IMR-90 (cell line): ENCODE results near the gene FOXP1. TPM values are rescaled to one million over a fixed set of nuclear protein-coding genes. Genes with fewer than 3 reads are reported as not detected.
A peak's percentile ranks its signal among the peaks of the same experiment; 100 is the strongest.

Experiments
- ATAC-seq: fragments of 200-7000 bp; cut with Tn5 transposase; 2 replicates; pipeline ENCODE4 v1.9.1; 2020; ENCODE audit warnings: low read depth, mild to moderate bottlenecking, moderate library complexity
- BruUV-seq: library from RNA; stranded (reverse); fragments of 400-500 nt; replicated peaks from 2 replicates; lab custom pipeline; 2021; lab: Mats Ljungman, UMichigan
- CTCF ChIA-PET: fragments of 300-600 bp; formaldehyde crosslinking; extraction: SDS; loops from one replicate; lab custom pipeline; 2021; ENCODE audit warnings: antibody characterized with exemption; lab: Yijun Ruan, JAX
- POLR2A ChIA-PET: fragments of 300-600 bp; sonication (Branson Sonifier 250); formaldehyde crosslinking; loops from one replicate; lab custom pipeline; 2022; ENCODE audit warnings: antibody characterized with exemption; ENCODE audit not compliant: unreplicated experiment; lab: Charles Lee
- DNase-seq: peaks from one replicate; pipeline ENCODE4 v3.0.0; 2013
- H2AFZ ChIP-seq: replicated peaks from 2 replicates; pipeline ENCODE3; 2013; ENCODE audit warnings: low read length, mild to moderate bottlenecking; ENCODE audit not compliant: poor library complexity
- H2AK5ac ChIP-seq: 2 replicates; pipeline ENCODE4 v1.6.1; 2013; ENCODE audit warnings: low read depth, low read length, inconsistent platforms
- H2AK9ac ChIP-seq: replicated peaks from 2 replicates; pipeline ENCODE3; 2013; ENCODE audit warnings: mild to moderate bottlenecking, low read depth, low read length, moderate library complexity; ENCODE audit not compliant: poor library complexity
- H2BK120ac ChIP-seq: 2 replicates; pipeline ENCODE4 v1.6.1; 2013; ENCODE audit warnings: low read depth, low read length, inconsistent platforms
- H2BK15ac ChIP-seq: 3 replicates; pipeline ENCODE4 v1.6.1; 2013; ENCODE audit warnings: low read depth, low read length, inconsistent platforms
- H2BK20ac ChIP-seq: 2 replicates; pipeline ENCODE4 v1.6.1; 2013; ENCODE audit warnings: low read depth, mild to moderate bottlenecking, inconsistent platforms, low read length, moderate library complexity
- H2BK5ac ChIP-seq: 2 replicates; pipeline ENCODE4 v1.6.1; 2013; ENCODE audit warnings: mild to moderate bottlenecking, low read depth, low read length, inconsistent platforms; ENCODE audit not compliant: poor library complexity, severe bottlenecking
- H3K14ac ChIP-seq: replicated peaks from 2 replicates; pipeline ENCODE4 v1.6.1; 2013; ENCODE audit warnings: low read depth, low read length, inconsistent platforms
- H3K18ac ChIP-seq: 2 replicates; pipeline ENCODE4 v1.6.1; 2013; ENCODE audit warnings: low read depth, low read length, control low read depth
- H3K23ac ChIP-seq: 2 replicates; pipeline ENCODE4 v1.6.1; 2013; ENCODE audit warnings: low read depth, low read length, inconsistent platforms
- H3K27ac ChIP-seq: 2 replicates; pipeline ENCODE4 v1.5.1; 2013; ENCODE audit warnings: mild to moderate bottlenecking, control low read depth, low read length; ENCODE audit not compliant: insufficient read depth
- H3K27me3 ChIP-seq: 2 replicates; pipeline ENCODE4 v1.6.1; 2013; ENCODE audit warnings: low read length; ENCODE audit not compliant: control insufficient read depth, insufficient read depth
- H3K36me3 ChIP-seq: 2 replicates; pipeline ENCODE4 v1.6.1; 2013; ENCODE audit warnings: low read length, mixed read lengths; ENCODE audit not compliant: control insufficient read depth, insufficient read depth
- H3K4ac ChIP-seq: 2 replicates; pipeline ENCODE4 v1.6.1; 2013; ENCODE audit warnings: low read depth, low read length, inconsistent platforms
- H3K4me1 ChIP-seq: 2 replicates; pipeline ENCODE4 v1.6.1; 2013; ENCODE audit warnings: low read length, mixed read lengths; ENCODE audit not compliant: control insufficient read depth, insufficient read depth
- H3K4me2 ChIP-seq: 2 replicates; pipeline ENCODE4 v1.6.1; 2013; ENCODE audit warnings: low read depth, mild to moderate bottlenecking, control low read depth, low read length, moderate library complexity
- H3K4me3 ChIP-seq: 2 replicates; pipeline ENCODE4 v1.5.1; 2013; ENCODE audit warnings: low read depth, mild to moderate bottlenecking, control low read depth, low read length, moderate library complexity; ENCODE audit not compliant: insufficient read depth
- H3K56ac ChIP-seq: 2 replicates; pipeline ENCODE4 v1.6.1; 2013; ENCODE audit warnings: low read length, inconsistent platforms; ENCODE audit not compliant: insufficient read depth; ENCODE audit errors: extremely low read depth
- H3K79me1 ChIP-seq, 2 experiments: 2 replicates each; pipeline ENCODE4 v1.6.1; 2013; ENCODE audit warnings: low read length in 2 of 2, inconsistent platforms in 1 of 2, low read depth in 1 of 2
- H3K9ac ChIP-seq: 2 replicates; pipeline ENCODE4 v1.6.1; 2013; ENCODE audit warnings: low read depth, low read length, control low read depth
- H3K9me1 ChIP-seq: 2 replicates; pipeline ENCODE4 v1.6.1; 2013; ENCODE audit warnings: low read length, inconsistent platforms; ENCODE audit not compliant: insufficient read depth
- H3K9me3 ChIP-seq: 2 replicates; pipeline ENCODE4 v1.6.1; 2013; ENCODE audit warnings: low read length; ENCODE audit not compliant: control insufficient read depth, insufficient read depth
- H4K20me1 ChIP-seq: 2 replicates; pipeline ENCODE4 v1.6.1; 2013; ENCODE audit warnings: low read length, inconsistent platforms; ENCODE audit not compliant: insufficient read depth
- H4K5ac ChIP-seq: 2 replicates; pipeline ENCODE4 v1.6.1; 2013; ENCODE audit warnings: mild to moderate bottlenecking, low read depth, low read length, control low read depth
- H4K8ac ChIP-seq, 2 experiments: 2 replicates each; pipeline ENCODE4 v1.6.1; 2013; ENCODE audit warnings: low read depth in 2 of 2, low read length in 2 of 2, control low read depth in 1 of 2, inconsistent platforms in 1 of 2
- H4K91ac ChIP-seq: 2 replicates; pipeline ENCODE4 v1.6.1; 2013; ENCODE audit warnings: low read depth, low read length, inconsistent platforms; ENCODE audit not compliant: insufficient read depth
- BHLHE40 ChIP-seq: fragments of 150-350 bp; IDR thresholded peaks from 2 replicates; pipeline ENCODE4 v1.6.1; 2016; ENCODE audit warnings: mild to moderate bottlenecking, low read depth, low read length
- CEBPB ChIP-seq: IDR thresholded peaks from 2 replicates; pipeline ENCODE4 v1.6.1; 2012; ENCODE audit warnings: low read depth, low read length, improper control_type of control experiment
- CHD1 ChIP-seq: IDR thresholded peaks from 2 replicates; pipeline ENCODE4 v1.6.1; 2012; ENCODE audit warnings: low read depth, low read length, improper control_type of control experiment
- CTCF ChIP-seq: conservative IDR thresholded peaks from 2 replicates; pipeline ENCODE4 v1.5.1; 2012; ENCODE audit warnings: mild to moderate bottlenecking, low read depth, low read length, improper control_type of control experiment
- ELK1 ChIP-seq: fragments of 150-350 bp; IDR thresholded peaks from 2 replicates; pipeline ENCODE4 v1.6.1; 2016; ENCODE audit warnings: low read depth, mild to moderate bottlenecking, low read length, moderate library complexity, borderline replicate concordance
- FOS ChIP-seq: fragments of 150-350 bp; IDR thresholded peaks from 2 replicates; pipeline ENCODE4 v1.6.1; 2016; ENCODE audit warnings: low read depth, low read length
- MAFK ChIP-seq: IDR thresholded peaks from 2 replicates; pipeline ENCODE4 v1.6.1; 2012; ENCODE audit warnings: low read depth, low read length, improper control_type of control experiment
- MAZ ChIP-seq: IDR thresholded peaks from 2 replicates; pipeline ENCODE4 v1.6.1; 2012; ENCODE audit warnings: low read depth, mild to moderate bottlenecking, low read length, improper control_type of control experiment, moderate library complexity, borderline replicate concordance
- NFE2L2 ChIP-seq: fragments of 150-350 bp; IDR thresholded peaks from 2 replicates; pipeline ENCODE4 v1.6.1; 2016; ENCODE audit warnings: low read depth, mild to moderate bottlenecking, low read length
- POLR2A ChIP-seq: IDR thresholded peaks from 2 replicates; pipeline ENCODE4 v1.6.1; 2012; ENCODE audit warnings: mild to moderate bottlenecking, low read depth, low read length
- RAD21 ChIP-seq: IDR thresholded peaks from 2 replicates; pipeline ENCODE4 v1.6.1; 2012; ENCODE audit warnings: low read length, improper control_type of control experiment
- RCOR1 ChIP-seq: IDR thresholded peaks from 2 replicates; pipeline ENCODE4 v1.6.1; 2012; ENCODE audit warnings: mild to moderate bottlenecking, low read length, improper control_type of control experiment; ENCODE audit not compliant: insufficient replicate concordance
- RFX5 ChIP-seq: IDR thresholded peaks from 2 replicates; pipeline ENCODE4 v1.8.0; 2012; ENCODE audit warnings: low read depth, mild to moderate bottlenecking, low read length, moderate library complexity
- SMC3 ChIP-seq: fragments of 150-350 bp; IDR thresholded peaks from 2 replicates; pipeline ENCODE4 v1.6.1; 2016; ENCODE audit warnings: low read depth, mild to moderate bottlenecking, antibody characterized with exemption, low read length, moderate library complexity
- USF2 ChIP-seq: fragments of 150-350 bp; IDR thresholded peaks from 2 replicates; pipeline ENCODE4 v1.6.1; 2017; ENCODE audit warnings: mild to moderate bottlenecking, antibody characterized with exemption, low read length, low read depth
- WGBS, 2 experiments: methylation state at CpG; one replicate each; pipeline versions ENCODE4 v1.1.5 to v1.1.7; 2013; ENCODE audit warnings: missing lambda C conversion rate in 2 of 2; ENCODE audit not compliant: insufficient read length in 1 of 2; ENCODE audit errors: extremely low coverage in 2 of 2; 5-methylcytosine and 5-hydroxymethylcytosine counted together
- dilution Hi-C: fragments of 300-500 bp; cut with HindIII; formaldehyde crosslinking; loops from one replicate; pipeline ENCODE4 v1.14.3; 2018; ENCODE audit warnings: low sequenced_read_pairs; ENCODE audit not compliant: unreplicated experiment
- in situ Hi-C: fragments of 300-500 bp; cut with MboI; formaldehyde crosslinking; loops from 3 replicates; pipeline ENCODE4 v1.14.3; 2019; ENCODE audit warnings: low sequenced_read_pairs, inconsistent platforms, mixed read lengths
- intact Hi-C: fragments of 100-400 bp; cut with micrococcal nuclease; formaldehyde crosslinking; loops from 2 replicates; pipeline ENCODE4 v1.10.0; 2022
- polyA plus RNA-seq, 3 experiments: library from polyadenylated mRNA; depleted of rRNA; stranded (reverse); fragments of >200 nt; gene quantifications; 2 replicates each; pipeline ENCODE4 v1.2.3, GENCODE V29; 2012; ENCODE audit warnings: low replicate concordance in 1 of 3
- total RNA-seq: library from RNA; depleted of rRNA; stranded (reverse); fragments of >200 nt; gene quantifications from 2 replicates; pipeline ENCODE4 v1.2.3, GENCODE V29; 2012

FOXP1 gene
- total and polyA plus RNA-seq, 2 of the 4 experiments (the other 2 are of a cell fraction) = 37.0 to 132 TPM

- peak overlapping the region in 1 of 2 experiments; percentile 56; a peak in 1 of 4 replicates for H4K8ac ChIP-seq
- dilution Hi-C loops = no loop called here
- intact Hi-C loops = no loop called here
- no peak overlapping the region for H3K27ac ChIP-seq
- in situ Hi-C loops = loop anchor here (25.0 kb wide), 1 partner anchor 599 kb away; no protein-coding TSS in a partner anchor
- BruUV-seq = no TSS peak
- no peak overlapping the region for H4K5ac ChIP-seq
- H4K20me1 ChIP-seq = no peaks in the 10 kb centered on the region
- 96% methylated on average over 4 of the region's 9 CpGs; no CpG with 5 or more reads in 1 of the 2 experiments for WGBS, 2 experiments
- H2AFZ ChIP-seq = no peak overlapping the region
- H3K23ac ChIP-seq = no peak overlapping the region
- 0 out of 2 replicates have a peak overlapping the region, but pooled peaks have one; percentile 4 for H3K14ac ChIP-seq
- no peak overlapping the region for H3K56ac ChIP-seq
- peak overlapping the region; percentile 44; the same call in 1 of the 2 replicates for H2AK5ac ChIP-seq
- H3K79me1 ChIP-seq = peaks cover 6 to 31% of the 10 kb centered on the region in 2 experiments; a peak in 3 of 4 replicates
- peak overlapping the region; percentile 59 for H3K4ac ChIP-seq
- H2AK9ac ChIP-seq = no peak overlapping the region
- ChIA-PET CTCF (interaction anchor here (0.6 kb wide), 1 partner anchor 108 kb away, joined by 3 read pairs; no protein-coding TSS in a partner anchor), POLR2A (no interaction called here)
- no peak overlapping the region for H3K9ac ChIP-seq
- no peak overlapping the region for H3K18ac ChIP-seq
- H2BK5ac ChIP-seq = peak overlapping the region; percentile 78
- H3K27me3 ChIP-seq = no peaks in the 10 kb centered on the region
- 0 out of 3 replicates have a peak overlapping the region, but pooled peaks have one; percentile 39 for H2BK15ac ChIP-seq
- no peak overlapping the region for H3K4me2 ChIP-seq
- TF ChIP-seq ELK1 (no peak), RCOR1 (no peak), CTCF (no peak), MAZ (no peak), USF2 (no peak), POLR2A (no peak), FOS (no peak), NFE2L2 (no peak), BHLHE40 (no peak), RFX5 (no peak), SMC3 (no peak), CEBPB (no peak), MAFK (no peak), CHD1 (no peak), RAD21 (no peak)
- H2BK20ac ChIP-seq = no peak overlapping the region; the same call in 1 of the 2 replicates
- 0 out of 2 replicates have a peak, but pooled peaks cover 9% of the 10 kb centered on the region for H3K9me1 ChIP-seq
- H3K36me3 ChIP-seq = no peaks in the 10 kb centered on the region
- H4K91ac ChIP-seq = no peak overlapping the region
- no peak overlapping the region for H3K4me3 ChIP-seq
- DNase-seq = no peak
- peaks cover 9% of the 10 kb centered on the region for H3K4me1 ChIP-seq
- no peak for ATAC-seq
- no peak overlapping the region for H2BK120ac ChIP-seq
- H3K9me3 ChIP-seq = no peaks in the 10 kb centered on the region
Measured at GRCh38 chr3:71310980-71311660, 272.4 kb downstream of the FOXP1 start.
